GM19324 (cell line): Measurements from ENCODE around the gene TPGS2.
"Not testable (repeated sequence)": the region's sequence is repeated elsewhere in the genome, so short reads cannot be mapped to it uniquely, and the experiment has no call there.

Experiments
- ATAC-seq: cut with Tn5 transposase; IDR thresholded peaks from one replicate; pipeline ENCODE4 v1.9.1; 2021; ENCODE audit warnings: mild to moderate bottlenecking, moderate library complexity; ENCODE audit not compliant: unreplicated experiment, low FRiP score

Gene TPGS2

GRCh38 chr18:36826556-36826955, 2.2 kb downstream of the TPGS2 start:
- ATAC-seq: no peak

DNA sequence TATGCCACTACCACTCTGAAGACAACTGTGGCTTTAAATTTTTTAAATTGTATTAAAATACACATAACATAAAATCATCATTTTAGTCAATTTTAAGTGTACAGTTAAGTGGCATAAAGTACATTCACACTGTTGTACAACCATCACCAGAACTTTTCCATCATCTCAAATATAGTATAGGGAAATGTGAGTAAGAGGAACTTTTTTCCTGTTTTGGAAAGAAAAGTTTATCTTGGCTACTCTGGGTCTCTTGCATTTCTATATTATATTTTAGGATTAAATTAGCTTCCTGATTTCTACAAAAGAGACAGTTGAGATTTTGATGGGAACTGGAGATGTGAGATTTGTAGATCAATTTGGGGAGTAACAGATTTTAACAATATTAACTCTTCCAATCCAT, 3.3 kb downstream of the TPGS2 start:
- ATAC-seq: no peak

GRCh38 chr18:36821681-36822080, 7.1 kb downstream of the TPGS2 start:
- no peak for ATAC-seq

- no peak for ATAC-seq
Observed at GRCh38 chr18:36819621-36820020, 9.2 kb downstream of the TPGS2 start.

GRCh38 chr18:36818652-36819051, 10.2 kb downstream of the TPGS2 start:
- ATAC-seq: no peak

DNA sequence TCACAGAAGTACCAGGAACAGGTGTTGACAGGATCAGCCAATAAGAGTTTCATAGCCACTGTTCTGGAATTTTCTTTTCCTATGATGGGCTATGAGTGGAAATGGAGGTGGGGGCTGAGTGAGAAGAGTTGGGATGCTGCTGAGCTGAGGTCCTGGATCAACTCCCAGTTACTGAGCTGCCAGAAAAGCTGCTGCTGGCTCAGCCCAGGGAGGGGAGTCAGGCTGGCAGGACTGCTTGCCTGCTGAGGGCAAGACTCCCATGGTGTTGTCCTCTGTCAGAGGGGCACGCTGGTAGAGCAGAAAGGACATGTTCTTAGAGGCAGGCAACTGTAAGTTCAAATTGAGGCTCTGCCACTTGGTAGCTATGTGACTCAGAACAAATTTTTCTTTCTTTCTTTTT, 11.8 kb downstream of the TPGS2 start:
- no peak for ATAC-seq

DNA sequence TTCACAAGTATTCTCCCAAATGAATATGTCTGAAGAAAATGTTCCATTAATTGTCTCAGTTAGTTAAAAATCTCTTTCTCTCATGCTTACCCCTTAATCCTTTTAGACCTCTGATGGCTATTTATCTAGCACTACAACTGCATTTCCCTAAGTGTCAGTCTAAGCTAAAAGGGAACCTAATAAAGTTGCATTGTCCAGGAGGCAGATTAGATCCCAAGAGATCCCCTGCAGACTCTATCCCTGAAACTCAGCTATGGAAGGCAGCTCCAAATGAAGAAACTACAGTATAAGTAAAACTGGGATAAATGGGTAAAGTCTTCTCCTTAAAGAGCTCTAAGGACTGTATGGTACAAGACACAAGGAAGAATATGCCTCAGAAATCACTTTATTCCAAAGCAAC, 12.7 kb downstream of the TPGS2 start:
- ATAC-seq: not testable (repeated sequence)

DNA sequence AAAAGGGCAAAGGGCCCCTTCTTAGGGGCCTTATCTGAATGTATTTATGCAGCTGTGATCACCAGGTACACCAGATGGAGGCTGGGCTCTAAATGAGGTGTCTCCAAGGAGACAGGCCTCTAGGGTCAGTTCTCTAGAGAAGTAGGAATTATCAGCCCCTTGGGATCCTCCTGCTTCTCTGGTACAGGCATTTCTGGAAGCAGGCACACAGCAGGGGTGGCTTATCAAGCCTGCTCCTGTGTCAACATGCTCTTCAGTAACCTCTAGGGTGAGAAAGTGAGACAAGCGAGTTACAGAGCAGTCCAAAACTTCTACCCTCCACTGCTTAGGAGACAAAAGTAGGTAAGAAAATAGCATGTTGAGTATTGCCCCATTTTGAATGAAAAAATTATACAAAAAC, 13.8 kb downstream of the TPGS2 start:
- no peak for ATAC-seq

GRCh38 chr18:36813824-36814223, 15.0 kb downstream of the TPGS2 start:
- ATAC-seq: no peak

GRCh38 chr18:36813101-36813775, 15.6 kb downstream of the TPGS2 start:
- ATAC-seq: no peak

GRCh38 chr18:36812678-36813077, 16.1 kb downstream of the TPGS2 start:
- no peak for ATAC-seq

- no peak for ATAC-seq
Observed at GRCh38 chr18:36811955-36812354, 16.8 kb downstream of the TPGS2 start.

- ATAC-seq: no peak
Observed at GRCh38 chr18:36811430-36811829, 17.4 kb downstream of the TPGS2 start.

- peak; percentile 81 for ATAC-seq
Observed at GRCh38 chr18:36809590-36810381, 19.0 kb downstream of the TPGS2 start.

- no peak for ATAC-seq
Observed at GRCh38 chr18:36808681-36809080, 20.1 kb downstream of the TPGS2 start.

DNA sequence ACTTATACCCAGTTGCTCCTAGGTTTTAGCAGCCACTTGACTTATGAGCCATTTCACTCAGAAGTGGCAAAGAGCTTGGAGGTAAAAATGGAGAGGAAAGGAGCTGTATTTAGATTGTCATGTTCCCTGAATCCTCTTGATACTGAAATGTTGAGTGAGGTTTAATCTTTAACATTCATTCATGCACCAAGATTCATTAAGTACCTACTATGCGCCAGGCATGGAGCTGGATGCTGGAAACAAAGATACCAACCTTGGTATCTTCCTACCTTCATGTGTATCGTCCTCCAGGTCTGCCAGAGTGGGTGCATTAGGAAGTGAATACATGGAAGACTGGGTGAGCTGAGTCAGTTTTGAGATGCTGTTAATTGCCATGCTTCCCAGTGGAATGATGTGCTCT, 23.7 kb downstream of the TPGS2 start:
- no peak for ATAC-seq

- no peak for ATAC-seq
Observed at GRCh38 chr18:36798738-36799473, 29.9 kb downstream of the TPGS2 start.

DNA sequence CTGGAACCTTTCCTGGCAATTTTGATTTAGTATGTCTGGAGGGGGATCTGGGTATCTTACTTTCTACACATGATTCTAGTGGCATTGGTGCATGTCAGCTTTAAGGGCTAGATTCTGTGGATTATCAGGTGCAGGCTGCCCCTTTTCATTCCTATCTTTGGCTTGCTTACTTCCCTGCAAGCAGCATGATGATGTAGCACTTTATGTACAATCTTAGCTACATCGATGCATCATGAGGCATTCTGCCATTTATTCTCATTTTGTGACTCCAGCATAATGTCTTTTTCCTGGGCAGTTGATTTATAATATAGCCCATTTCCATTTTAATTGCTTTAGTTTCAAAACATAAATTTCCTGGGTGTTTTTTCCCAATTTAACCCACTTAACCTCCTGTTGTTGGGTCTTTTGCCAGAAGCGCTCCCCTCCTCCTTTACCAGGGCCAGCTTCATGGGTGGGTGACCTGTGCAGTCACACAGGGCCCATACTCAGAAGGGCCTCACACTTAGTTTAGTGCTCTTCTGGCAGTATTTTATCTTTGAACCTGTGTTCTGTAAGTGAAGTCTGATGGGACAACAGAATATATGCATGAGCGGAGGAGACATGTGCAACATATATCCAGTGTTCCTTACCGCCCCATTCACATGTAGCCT, 36.0 kb downstream of the TPGS2 start:
- no peak for ATAC-seq

- no peak for ATAC-seq
Observed at GRCh38 chr18:36786686-36787085, 42.1 kb downstream of the TPGS2 start.

DNA sequence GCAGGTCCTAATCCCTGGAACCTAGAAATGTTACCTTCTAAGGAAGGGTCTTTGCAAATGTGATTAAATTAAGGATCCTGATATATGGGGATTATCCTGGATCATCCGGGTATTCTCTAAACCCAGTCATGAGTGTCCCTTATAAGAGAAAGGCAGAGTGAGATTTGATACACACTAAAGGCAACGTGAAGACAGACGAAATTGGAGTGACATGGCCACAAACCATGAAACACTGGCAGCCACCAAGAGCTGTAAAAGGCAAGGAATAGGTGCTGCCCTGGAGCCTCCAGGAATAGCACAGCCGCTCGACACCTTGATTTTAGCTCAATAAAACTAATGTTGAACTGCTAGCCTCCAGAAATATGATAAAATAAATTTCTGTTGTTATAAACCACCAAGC, 45.0 kb downstream of the TPGS2 start:
- no peak for ATAC-seq

DNA sequence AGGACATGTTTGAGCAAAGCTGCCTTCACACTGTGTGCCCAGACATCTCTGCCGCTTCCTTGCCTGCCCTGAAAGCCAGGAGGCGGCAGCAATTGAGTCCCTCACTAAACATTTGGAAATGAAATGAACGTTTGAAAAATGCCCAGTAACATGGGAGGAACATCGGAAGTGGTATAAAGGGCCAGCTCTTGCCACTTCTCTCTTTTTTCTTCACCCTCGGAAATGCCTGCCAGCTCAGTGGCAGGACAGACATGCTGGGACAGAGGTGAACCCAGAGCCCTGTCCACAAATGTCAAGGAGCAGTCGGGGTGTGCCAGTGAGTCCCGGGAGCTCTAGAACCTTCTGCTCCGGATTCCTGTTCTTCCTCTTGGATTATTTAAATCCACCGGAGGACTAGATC, 46.1 kb downstream of the TPGS2 start:
- no peak for ATAC-seq
